GM23338 (cell line): ENCODE results near the gene OSGEPL1. TPM values are rescaled to one million over a fixed set of nuclear protein-coding genes. Genes with fewer than 3 reads are reported as not detected.

Source experiments
- ATAC-seq: fragments of 200-7000 bp; cut with Tn5 transposase; 3 replicates; pipeline ENCODE4 v1.9.1; 2020
- DNase-seq: peaks from one replicate; pipeline ENCODE4 v3.0.0-alpha.2; 2015; ENCODE audit warnings: low spot score
- H2AFZ ChIP-seq: fragments of 200-600 bp; sonication (generic); 2 replicates; pipeline ENCODE4 v1.8.0; 2016; ENCODE audit warnings: antibody characterized with exemption, mild to moderate bottlenecking, moderate library complexity
- H3F3A ChIP-seq: fragments of 200-600 bp; sonication (generic); replicated peaks from 2 replicates; pipeline ENCODE4 v1.8.0; 2017; ENCODE audit warnings: antibody characterized with exemption, mixed run types, low read depth
- H3K27ac ChIP-seq: fragments of 200-600 bp; sonication (generic); 2 replicates; pipeline ENCODE4 v1.6.1; 2016; ENCODE audit warnings: low read depth
- H3K27me3 ChIP-seq: fragments of 200-600 bp; sonication (generic); 2 replicates; pipeline ENCODE4 v1.8.0; 2016; ENCODE audit warnings: mild to moderate bottlenecking, mixed run types, moderate library complexity; ENCODE audit not compliant: insufficient read depth
- H3K36me3 ChIP-seq: fragments of 200-600 bp; sonication (generic); 2 replicates; pipeline ENCODE4 v1.8.0; 2016; ENCODE audit warnings: mild to moderate bottlenecking; ENCODE audit not compliant: insufficient read depth
- H3K4me1 ChIP-seq: fragments of 200-600 bp; sonication (generic); 2 replicates; pipeline ENCODE4 v1.8.0; 2016; ENCODE audit warnings: mild to moderate bottlenecking, moderate library complexity; ENCODE audit not compliant: insufficient read depth
- H3K4me2 ChIP-seq: fragments of 200-600 bp; sonication (generic); 2 replicates; pipeline ENCODE4 v1.7.1; 2017; ENCODE audit warnings: mixed run types
- H3K4me3 ChIP-seq: fragments of 200-600 bp; sonication (generic); 2 replicates; pipeline ENCODE4 v1.6.1; 2016; ENCODE audit warnings: mixed run types
- H3K79me2 ChIP-seq: fragments of 200-600 bp; sonication (generic); replicated peaks from 2 replicates; pipeline ENCODE4 v1.8.0; 2017; ENCODE audit warnings: mild to moderate bottlenecking; ENCODE audit not compliant: insufficient read depth
- H3K9me2 ChIP-seq: fragments of 200-600 bp; sonication (generic); 2 replicates; pipeline ENCODE4 v1.8.0; 2017; ENCODE audit not compliant: insufficient read depth
- H4K20me1 ChIP-seq: fragments of 200-600 bp; sonication (generic); replicated peaks from 2 replicates; pipeline ENCODE4 v1.8.0; 2017; ENCODE audit warnings: mild to moderate bottlenecking; ENCODE audit not compliant: insufficient read depth
- H3K27ac Mint-ChIP-seq: 2 replicates; pipeline ENCODE4 v1.8.0; 2020; ENCODE audit warnings: inconsistent platforms, mild to moderate bottlenecking, moderate library complexity, mixed read lengths
- H3K27me3 Mint-ChIP-seq: 3 replicates; pipeline ENCODE4 v1.8.0; 2022; ENCODE audit warnings: low read depth, mild to moderate bottlenecking, moderate library complexity, mixed read lengths, inconsistent platforms; ENCODE audit not compliant: insufficient read depth, poor library complexity
- H3K36me3 Mint-ChIP-seq: 3 replicates; pipeline ENCODE4 v1.8.0; 2021; ENCODE audit warnings: low read depth, mild to moderate bottlenecking, inconsistent platforms, moderate library complexity, mixed read lengths
- H3K4me1 Mint-ChIP-seq: 3 replicates; pipeline ENCODE4 v1.8.0; 2020; ENCODE audit warnings: mild to moderate bottlenecking, inconsistent platforms, mixed read lengths
- H3K4me3 Mint-ChIP-seq: 3 replicates; pipeline ENCODE4 v1.8.0; 2021; ENCODE audit warnings: moderate library complexity, mild to moderate bottlenecking, inconsistent platforms, mixed read lengths
- H3K9me3 Mint-ChIP-seq: 3 replicates; pipeline ENCODE4 v1.8.0; 2020; ENCODE audit warnings: moderate library complexity, mild to moderate bottlenecking, inconsistent platforms, mixed read lengths
- CTCF ChIP-seq, 2 experiments: fragments of 200-600 bp in 1 of 2; sonication (generic) in 1 of 2; conservative IDR thresholded peaks; 2 replicates each; pipeline versions ENCODE4 v1.5.1 to v1.6.1; 2016 to 2017; ENCODE audit warnings: antibody characterized with exemption in 2 of 2, low read depth in 2 of 2, mild to moderate bottlenecking in 2 of 2, moderate library complexity in 1 of 2
- ETS1 ChIP-seq: IDR thresholded peaks from 2 replicates; pipeline ENCODE4 v1.6.1; 2016; ENCODE audit warnings: antibody characterized with exemption
- EZH2 ChIP-seq: fragments of 200-600 bp; sonication (generic); IDR thresholded peaks from one replicate; pipeline ENCODE4 v1.8.0; 2017; ENCODE audit warnings: antibody characterized with exemption, mild to moderate bottlenecking, low read depth; ENCODE audit not compliant: unreplicated experiment
- EZH2phosphoT487 ChIP-seq: fragments of 200-600 bp; sonication (generic); IDR thresholded peaks from one replicate; pipeline ENCODE4 v1.8.1; 2018; ENCODE audit warnings: antibody characterized with exemption; ENCODE audit not compliant: unreplicated experiment
- JUNB ChIP-seq: IDR thresholded peaks from one replicate; pipeline ENCODE4 v1.6.1; 2016; ENCODE audit warnings: antibody characterized with exemption; ENCODE audit not compliant: unreplicated experiment
- NANOG ChIP-seq: IDR thresholded peaks from 2 replicates; pipeline ENCODE4 v1.6.1; 2016; ENCODE audit warnings: antibody characterized with exemption, borderline replicate concordance
- POLR2AphosphoS5 ChIP-seq: IDR thresholded peaks from 2 replicates; pipeline ENCODE4 v1.6.1; 2016; ENCODE audit warnings: antibody characterized with exemption, low read depth
- REST ChIP-seq: IDR thresholded peaks from one replicate; pipeline ENCODE4 v1.6.1; 2018; ENCODE audit warnings: antibody characterized with exemption; ENCODE audit not compliant: unreplicated experiment
- STAT1 ChIP-seq: IDR thresholded peaks from one replicate; pipeline ENCODE4 v1.6.1; 2016; ENCODE audit warnings: antibody characterized with exemption; ENCODE audit not compliant: unreplicated experiment
- ZNF331 ChIP-seq: fragments of 250-450 bp; sonication (Bioruptor Pico); IDR thresholded peaks from 2 replicates; pipeline ENCODE4 v1.5.0; 2020; ENCODE audit warnings: low read depth, mild to moderate bottlenecking, moderate library complexity
- ZNF462 ChIP-seq: fragments of 250-450 bp; sonication (Bioruptor Pico); IDR thresholded peaks from 2 replicates; pipeline ENCODE4 v1.5.0; 2020; ENCODE audit warnings: mild to moderate bottlenecking, moderate library complexity
- polyA plus RNA-seq: library from polyadenylated mRNA; unstranded; fragments of >200 nt; fragmentation: Nextera tagmentation; extraction: Ambion mirVana; gene quantifications from 2 replicates; pipeline ENCODE4 v1.2.1, GENCODE V29; 2016
- total RNA-seq: library from RNA; depleted of rRNA; stranded (reverse); fragments of >200 nt; shearing (Covaris generic); gene quantifications from 2 replicates; pipeline ENCODE4 v1.2.3, GENCODE V29; 2014

Gene OSGEPL1
- total and polyA plus RNA-seq, 2 experiments from 2014 or later, result 19.6 to 23.1 TPM

- no peaks in the 10 kb centered on the region for H3K79me2 ChIP-seq
- Mint-ChIP-seq H3K27me3 (no peaks in the 10 kb centered on the region), H3K4me3 (no peak overlapping the region), H3K4me1 (no peaks in the 10 kb centered on the region), H3K27ac (no peak overlapping the region), H3K9me3 (no peaks in the 10 kb centered on the region), H3K36me3 (no peaks in the 10 kb centered on the region)
- H3K4me1 ChIP-seq, result no peaks in the 10 kb centered on the region
- no peaks in the 10 kb centered on the region for H3F3A ChIP-seq
- no peaks in the 10 kb centered on the region for H4K20me1 ChIP-seq
- DNase-seq (no peak), ATAC-seq (no peak)
- no peaks in the 10 kb centered on the region for H3K9me2 ChIP-seq
- no peak overlapping the region for H3K4me3 ChIP-seq
- no peak for TF ChIP-seq STAT1
- TF ChIP-seq POLR2AphosphoS5, result no peak
- no peak for TF ChIP-seq ZNF331 (CRISPR knock-in tag)
- no peak for TF ChIP-seq CTCF (conservative IDR thresholded peaks at IDR 0.05; ENCODE audit: low read depth in 2 of 2)
- no peak for TF ChIP-seq ETS1
- TF ChIP-seq REST, result no peak
- no peak for TF ChIP-seq EZH2phosphoT487
- H2AFZ ChIP-seq, result no peak overlapping the region
- H3K27me3 ChIP-seq, result no peaks in the 10 kb centered on the region
- H3K27ac ChIP-seq, result no peak overlapping the region
- H3K36me3 ChIP-seq, result no peaks in the 10 kb centered on the region
- no peak overlapping the region for H3K4me2 ChIP-seq
Measured at GRCh38 chr2:189729430-189729829, 33.2 kb downstream of the OSGEPL1 start.

GRCh38 chr2:189726849-189727248, 35.7 kb downstream of the OSGEPL1 start:
- H3K36me3 ChIP-seq, result no peaks in the 10 kb centered on the region
- no peak overlapping the region for H3K27ac ChIP-seq
- DNase-seq (no peak), ATAC-seq (no peak)
- Mint-ChIP-seq H3K27me3 (no peaks in the 10 kb centered on the region), H3K4me3 (no peak overlapping the region), H3K4me1 (no peaks in the 10 kb centered on the region), H3K27ac (no peak overlapping the region), H3K9me3 (no peaks in the 10 kb centered on the region), H3K36me3 (no peaks in the 10 kb centered on the region)
- H3K79me2 ChIP-seq, result no peaks in the 10 kb centered on the region
- no peaks in the 10 kb centered on the region for H3K27me3 ChIP-seq
- H3K4me1 ChIP-seq, result no peaks in the 10 kb centered on the region
- no peak overlapping the region for H3K4me2 ChIP-seq
- no peak overlapping the region for H2AFZ ChIP-seq
- no peak overlapping the region for H3K4me3 ChIP-seq
- no peaks in the 10 kb centered on the region for H4K20me1 ChIP-seq
- H3K9me2 ChIP-seq, result no peaks in the 10 kb centered on the region
- no peaks in the 10 kb centered on the region for H3F3A ChIP-seq
- no peak for TF ChIP-seq JUNB
- TF ChIP-seq ZNF462, result no peak
- no peak for TF ChIP-seq EZH2
- TF ChIP-seq NANOG, result no peak
- no peak for TF ChIP-seq STAT1
